ENCODE data around the gene DGKD. TPM values are rescaled to one million over a fixed set of nuclear protein-coding genes. Genes with fewer than 3 reads are reported as not detected.

Gene DGKD
- total RNA-seq, 6 experiments from 2014 or later, result 8.1 to 12.2 (median 10.3) TPM

- TF ChIP-seq, protein P1, sequence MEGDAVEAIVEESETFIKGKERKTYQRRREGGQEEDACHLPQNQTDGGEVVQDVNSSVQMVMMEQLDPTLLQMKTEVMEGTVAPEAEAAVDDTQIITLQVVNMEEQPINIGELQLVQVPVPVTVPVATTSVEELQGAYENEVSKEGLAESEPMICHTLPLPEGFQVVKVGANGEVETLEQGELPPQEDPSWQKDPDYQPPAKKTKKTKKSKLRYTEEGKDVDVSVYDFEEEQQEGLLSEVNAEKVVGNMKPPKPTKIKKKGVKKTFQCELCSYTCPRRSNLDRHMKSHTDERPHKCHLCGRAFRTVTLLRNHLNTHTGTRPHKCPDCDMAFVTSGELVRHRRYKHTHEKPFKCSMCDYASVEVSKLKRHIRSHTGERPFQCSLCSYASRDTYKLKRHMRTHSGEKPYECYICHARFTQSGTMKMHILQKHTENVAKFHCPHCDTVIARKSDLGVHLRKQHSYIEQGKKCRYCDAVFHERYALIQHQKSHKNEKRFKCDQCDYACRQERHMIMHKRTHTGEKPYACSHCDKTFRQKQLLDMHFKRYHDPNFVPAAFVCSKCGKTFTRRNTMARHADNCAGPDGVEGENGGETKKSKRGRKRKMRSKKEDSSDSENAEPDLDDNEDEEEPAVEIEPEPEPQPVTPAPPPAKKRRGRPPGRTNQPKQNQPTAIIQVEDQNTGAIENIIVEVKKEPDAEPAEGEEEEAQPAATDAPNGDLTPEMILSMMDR (IDR thresholded peaks at IDR 0.05), result no peak
- Mint-ChIP-seq H3K4me1 (ENCODE audit: low read depth) (no peaks in the 10 kb centered on the region), H3K9me3 (no peaks in the 10 kb centered on the region), H3K4me3 (no peak overlapping the region), H3K27ac (no peak overlapping the region), H3K27me3 (ENCODE audit: insufficient read depth) (no peaks in the 10 kb centered on the region; the same call in 1 of the 2 replicates), H3K36me3 (ENCODE audit: low read depth) (peaks cover 6% of the 10 kb centered on the region; the same call in 1 of the 2 replicates)
- no peak for DNase-seq
These were observed 105.1 kb downstream of the DGKD start for GRCh38 chr2:233459426-233459825.

DNA sequence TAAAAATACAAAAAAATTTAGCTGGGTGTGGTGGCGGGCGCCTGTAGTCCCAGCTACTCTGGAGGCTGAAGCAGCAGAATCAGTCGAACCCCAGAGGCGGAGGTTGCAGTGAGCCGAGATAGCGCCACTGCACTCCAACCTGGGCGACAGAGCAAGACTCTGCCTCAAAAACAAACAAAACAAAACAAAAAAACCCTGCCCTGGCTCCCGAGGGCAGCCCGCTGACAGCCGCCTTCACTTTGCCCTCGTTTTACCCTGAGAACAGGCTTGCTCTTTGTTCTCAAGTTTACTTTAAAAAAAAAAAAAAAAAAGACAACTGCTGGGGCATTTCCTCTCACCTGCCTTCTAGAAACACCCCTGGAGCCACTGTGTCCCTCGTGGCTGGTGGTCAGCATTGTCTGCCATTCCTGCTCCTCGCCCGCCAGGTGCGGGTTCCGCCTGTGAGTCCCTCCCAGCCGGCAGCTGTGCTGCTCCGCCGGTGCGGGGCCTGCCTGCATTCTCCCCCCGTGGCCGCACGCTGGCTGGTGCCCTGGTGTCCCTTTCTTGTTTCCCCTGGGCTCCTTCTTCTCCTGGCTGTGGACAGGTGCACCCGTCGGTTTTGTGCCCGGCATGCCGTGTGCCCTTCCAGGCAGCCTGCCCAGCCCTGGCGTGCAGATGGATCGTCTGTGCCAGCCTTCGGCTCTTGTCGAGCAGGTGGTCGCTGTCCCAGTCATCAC, 106.6 kb downstream of the DGKD start:
- Mint-ChIP-seq H3K4me3 (no peak overlapping the region), H3K9me3 (no peaks in the 10 kb centered on the region), H3K27ac (no peak overlapping the region), H3K36me3 (ENCODE audit: low read depth) (0 out of 2 replicates have a peak, but pooled peaks cover 6% of the 10 kb centered on the region), H3K27me3 (ENCODE audit: insufficient read depth) (no peaks in the 10 kb centered on the region; the same call in 1 of the 2 replicates), H3K4me1 (ENCODE audit: low read depth) (no peaks in the 10 kb centered on the region)
- DNase-seq, result no peak
- TF ChIP-seq, protein P1 (IDR thresholded peaks at IDR 0.05), result no peak

DNA sequence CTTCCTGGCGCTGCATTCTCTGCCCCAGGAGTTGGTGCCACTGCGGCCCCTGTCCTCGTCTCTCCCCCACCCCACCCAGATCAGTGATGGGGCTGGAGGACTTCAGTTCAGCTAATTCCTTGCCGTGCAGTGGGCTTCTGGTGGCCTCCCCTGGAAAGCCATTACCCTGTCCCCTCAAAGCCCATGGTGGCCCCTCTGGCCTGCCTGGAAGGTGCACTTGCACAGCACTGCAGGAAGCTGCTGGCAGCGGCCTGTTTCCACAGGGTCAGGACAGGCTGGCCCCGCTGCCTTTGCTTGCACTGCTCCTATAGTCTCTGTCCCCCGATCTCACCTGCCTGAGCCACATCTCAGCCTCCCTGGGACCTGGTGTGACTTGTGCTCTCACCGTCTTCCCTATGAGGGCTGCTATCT, 107.2 kb downstream of the DGKD start:
- no peaks in the 10 kb centered on the region; the same call in 1 of the 2 replicates for H3K27me3 Mint-ChIP-seq (ENCODE audit: insufficient read depth)
- TF ChIP-seq, protein P1 (IDR thresholded peaks at IDR 0.05), result no peak
- no peaks in the 10 kb centered on the region for H3K4me1 Mint-ChIP-seq (ENCODE audit: low read depth)
- no peak for DNase-seq
- H3K4me3 Mint-ChIP-seq, result no peak overlapping the region
- H3K36me3 Mint-ChIP-seq (ENCODE audit: low read depth), result 0 out of 2 replicates have a peak, but pooled peaks cover 6% of the 10 kb centered on the region
- H3K9me3 Mint-ChIP-seq, result no peaks in the 10 kb centered on the region
- no peak overlapping the region for H3K27ac Mint-ChIP-seq

GRCh38 chr2:233462202-233462785, 108.0 kb downstream of the DGKD start:
- no peaks in the 10 kb centered on the region for H3K9me3 Mint-ChIP-seq
- no peaks in the 10 kb centered on the region; the same call in 1 of the 2 replicates for H3K27me3 Mint-ChIP-seq (ENCODE audit: insufficient read depth)
- H3K4me3 Mint-ChIP-seq, result no peak overlapping the region
- H3K36me3 Mint-ChIP-seq (ENCODE audit: low read depth), result 0 out of 2 replicates have a peak, but pooled peaks cover 3% of the 10 kb centered on the region
- TF ChIP-seq, protein P1 (IDR thresholded peaks at IDR 0.05), result no peak
- DNase-seq, result no peak
- no peaks in the 10 kb centered on the region for H3K4me1 Mint-ChIP-seq (ENCODE audit: low read depth)
- H3K27ac Mint-ChIP-seq, result no peak overlapping the region

DNA sequence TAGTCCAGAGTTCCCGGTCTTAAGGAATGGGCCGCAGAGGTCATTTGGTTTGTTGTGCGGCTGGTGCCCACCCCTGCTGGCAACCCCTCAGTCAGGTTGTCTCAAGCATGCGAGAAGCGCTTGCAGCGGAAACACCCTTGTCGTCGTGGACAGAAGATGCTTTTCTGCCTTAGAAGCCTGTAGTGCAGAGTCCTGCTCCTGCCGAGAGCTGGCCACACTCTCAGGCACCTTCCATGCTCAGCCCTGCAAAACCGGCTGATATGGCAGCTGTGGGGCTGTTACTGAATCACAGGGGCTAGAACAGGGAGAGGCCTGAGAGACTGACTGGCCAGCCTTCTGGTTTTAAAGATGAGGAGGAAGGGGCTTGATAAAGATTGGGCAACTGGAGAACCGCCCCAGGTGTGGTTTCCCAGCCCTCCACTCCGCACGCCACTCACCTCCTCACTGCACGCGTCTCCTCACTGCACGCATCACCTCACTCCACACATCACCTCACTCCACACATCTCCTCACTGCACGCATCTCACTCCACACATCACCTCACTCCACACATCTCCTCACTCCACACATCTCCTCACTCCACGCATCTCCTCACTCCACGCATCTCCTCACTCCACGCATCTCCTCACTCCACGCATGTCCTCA, 108.7 kb downstream of the DGKD start:
- Mint-ChIP-seq H3K27ac (no peak overlapping the region), H3K27me3 (ENCODE audit: insufficient read depth) (no peaks in the 10 kb centered on the region; the same call in 1 of the 2 replicates), H3K36me3 (ENCODE audit: low read depth) (no peaks in the 10 kb centered on the region), H3K9me3 (no peaks in the 10 kb centered on the region), H3K4me1 (ENCODE audit: low read depth) (no peaks in the 10 kb centered on the region), H3K4me3 (no peak overlapping the region)
- TF ChIP-seq, protein P1 (IDR thresholded peaks at IDR 0.05), result no peak
- no peak for DNase-seq
